A549 (cell line): Measurements from ENCODE around the gene AP2B1. TPM values are rescaled to one million over a fixed set of nuclear protein-coding genes. Genes with fewer than 3 reads are reported as not detected.

ENCODE experiments used
- ATAC-seq, 2 experiments: fragments of 200-7000 bp in 1 of 2; fragments of >200 bp in 1 of 2; cut with Nextera tagmentation in 1 of 2; cut with Tn5 transposase in 1 of 2; 3 replicates each; pipeline versions ENCODE4 v1.8.0 to v1.9.1; 2018 to 2020; ENCODE audit warnings: mild to moderate bottlenecking in 1 of 2, moderate library complexity in 1 of 2
- CTCF ChIA-PET: fragments of 300-600 bp; sonication (Branson Sonifier 250); formaldehyde crosslinking; extraction: SDS; loops from one replicate; lab custom pipeline; 2021; ENCODE audit warnings: antibody characterized with exemption, inconsistent platforms; lab: Yijun Ruan, JAX
- POLR2A ChIA-PET: fragments of 350-600 bp; formaldehyde crosslinking; extraction: SDS; loops from one replicate; lab custom pipeline; 2021; ENCODE audit warnings: antibody characterized with exemption, inconsistent platforms; lab: Yijun Ruan, JAX
- DNase-seq, 2 experiments: peaks; one replicate each; pipeline versions ENCODE4 v3.0.0 to v3.0.0-alpha.2; 2011 to 2016; ENCODE audit warnings: low read depth in 1 of 2, low spot score in 1 of 2
- FAIRE-seq: peaks from 2 replicates; lab custom pipeline; 2011; peaks lifted over from hg19 to GRCh38; lab: Jason Lieb, UNC
- H3K27ac ChIP-seq, 2 experiments: fragments of >200 bp; sonication (Bioruptor Twin); formaldehyde crosslinking; 3 replicates each; pipeline ENCODE4 v1.5.1; 2016 to 2017
- H3K4me1 ChIP-seq: fragments of >200 bp; sonication (Bioruptor Twin); formaldehyde crosslinking; 3 replicates; pipeline ENCODE4 v1.6.1; 2016
- H3K4me2 ChIP-seq: fragments of >200 bp; sonication (Bioruptor Twin); formaldehyde crosslinking; 3 replicates; pipeline ENCODE4 v1.6.1; 2016
- H3K4me3 ChIP-seq: fragments of >200 bp; sonication (Bioruptor Twin); formaldehyde crosslinking; 3 replicates; pipeline ENCODE4 v1.5.1; 2016
- H3K9me3 ChIP-seq: fragments of >200 bp; sonication (Bioruptor Twin); formaldehyde crosslinking; 3 replicates; pipeline ENCODE4 v1.6.1; 2016
- CHD2 ChIP-seq: fragments of 150-350 bp; IDR thresholded peaks from 2 replicates; pipeline ENCODE4 v1.6.1; 2014; ENCODE audit warnings: low read length; ENCODE audit not compliant: partially characterized antibody
- EHF ChIP-seq: fragments of 250-450 bp; sonication (Bioruptor Pico); IDR thresholded peaks from 2 replicates; pipeline ENCODE4 v1.5.0; 2020; ENCODE audit warnings: mild to moderate bottlenecking
- ELK1 ChIP-seq: fragments of 150-350 bp; IDR thresholded peaks from 2 replicates; pipeline ENCODE4 v1.6.1; 2014; ENCODE audit warnings: low read depth, mild to moderate bottlenecking, low read length
- EP300 ChIP-seq, 2 experiments: fragments of >200 bp; sonication (Bioruptor Twin); formaldehyde crosslinking; IDR thresholded peaks; 2 replicates in 1 of 2; 3 replicates in 1 of 2; pipeline ENCODE4 v1.6.1; 2016 to 2017
- ESRRA ChIP-seq: fragments of 150-350 bp; IDR thresholded peaks from 2 replicates; pipeline ENCODE4 v1.6.1; 2014; ENCODE audit warnings: mild to moderate bottlenecking, low read length, borderline replicate concordance
- HEYL ChIP-seq: fragments of 250-450 bp; sonication (Bioruptor Pico); IDR thresholded peaks from 2 replicates; pipeline ENCODE4 v1.8.0; 2021; ENCODE audit warnings: mild to moderate bottlenecking, moderate library complexity
- HMGXB4 ChIP-seq: fragments of 250-450 bp; sonication (Bioruptor Pico); IDR thresholded peaks from 2 replicates; pipeline ENCODE4 v1.5.0; 2021; ENCODE audit warnings: mild to moderate bottlenecking, moderate library complexity, borderline replicate concordance
- HOXA7 ChIP-seq: fragments of 250-450 bp; sonication (Bioruptor Pico); IDR thresholded peaks from 2 replicates; pipeline ENCODE4 v1.5.0; 2020; ENCODE audit warnings: mild to moderate bottlenecking, moderate library complexity
- HOXB13 ChIP-seq: fragments of 250-450 bp; sonication (Bioruptor Pico); IDR thresholded peaks from 2 replicates; pipeline ENCODE4 v1.5.0; 2020; ENCODE audit warnings: low read depth, mild to moderate bottlenecking, moderate library complexity
- KDM1A ChIP-seq: fragments of 200-600 bp; sonication (generic); IDR thresholded peaks from 2 replicates; pipeline ENCODE4 v1.6.1; 2016; ENCODE audit warnings: low read depth, mild to moderate bottlenecking
- MAX ChIP-seq: IDR thresholded peaks from 2 replicates; pipeline ENCODE4 v1.6.1; 2012
- MAZ ChIP-seq: fragments of 150-350 bp; IDR thresholded peaks from 2 replicates; pipeline ENCODE4 v1.6.1; 2014; ENCODE audit warnings: antibody characterized with exemption, low read depth, low read length, borderline replicate concordance
- MYC ChIP-seq: IDR thresholded peaks from 2 replicates; pipeline ENCODE4 v1.6.1; 2012; ENCODE audit warnings: mild to moderate bottlenecking, inconsistent platforms, low read length, improper control_type of control experiment, borderline replicate concordance
- POLR2A ChIP-seq: IDR thresholded peaks from 2 replicates; pipeline ENCODE4 v1.6.1; 2012; ENCODE audit warnings: mild to moderate bottlenecking, low read length
- POLR2AphosphoS2 ChIP-seq: conservative IDR thresholded peaks from 2 replicates; pipeline ENCODE4 v1.6.1; 2012; ENCODE audit warnings: low read length, improper control_type of control experiment, inconsistent platforms
- RAD21 ChIP-seq, 2 experiments: fragments of >200 bp in 1 of 2; sonication (Bioruptor Twin) in 1 of 2; formaldehyde crosslinking in 1 of 2; IDR thresholded peaks in 1 of 2; conservative IDR thresholded peaks in 1 of 2; 2 replicates in 1 of 2; 3 replicates in 1 of 2; pipeline ENCODE4 v1.6.1; 2012 to 2018; ENCODE audit warnings: inconsistent platforms in 1 of 2
- RARB ChIP-seq: fragments of 250-450 bp; sonication (Bioruptor Pico); IDR thresholded peaks from 2 replicates; pipeline ENCODE4 v1.8.0; 2021; ENCODE audit warnings: mild to moderate bottlenecking, moderate library complexity
- RCOR1 ChIP-seq: fragments of 150-350 bp; IDR thresholded peaks from 2 replicates; pipeline ENCODE4 v1.6.1; 2014; ENCODE audit warnings: antibody characterized with exemption, low read length, low read depth
- TFCP2L1 ChIP-seq: fragments of 250-450 bp; sonication (Bioruptor Pico); IDR thresholded peaks from 2 replicates; pipeline ENCODE4 v1.5.0; 2021; ENCODE audit warnings: mild to moderate bottlenecking
- TP53 ChIP-seq: fragments of 250-450 bp; sonication (Bioruptor Pico); IDR thresholded peaks from 2 replicates; pipeline ENCODE4 v1.5.0; 2021; ENCODE audit warnings: mild to moderate bottlenecking, moderate library complexity
- USF2 ChIP-seq: fragments of 450-650 bp; IDR thresholded peaks from 2 replicates; pipeline ENCODE4 v1.6.1; 2014; ENCODE audit warnings: antibody characterized with exemption
- ZFP36 ChIP-seq: fragments of 450-650 bp; IDR thresholded peaks from 2 replicates; pipeline ENCODE4 v1.6.1; 2014; ENCODE audit warnings: borderline replicate concordance; ENCODE audit not compliant: partially characterized antibody
- ZSCAN20 ChIP-seq: fragments of 250-450 bp; sonication (Bioruptor Pico); IDR thresholded peaks from 2 replicates; pipeline ENCODE4 v1.8.0; 2022; ENCODE audit warnings: mild to moderate bottlenecking, moderate library complexity
- WGBS: methylation state at CpG from one replicate; pipeline ENCODE4 v1.1.6; 2017; ENCODE audit errors: missing lambda C conversion rate; 5-methylcytosine and 5-hydroxymethylcytosine counted together
- polyA plus RNA-seq, 4 experiments: library from polyadenylated mRNA; depleted of rRNA in 3 of 4; stranded (reverse); fragments of >200 nt; fragmentation: RNase III in 1 of 4; extraction: RNeasy Plus Mini Kit Qiagen cat#74134 plus additional on column Dnase treatment in 1 of 4; gene quantifications; 2 replicates in 3 of 4; 3 replicates in 1 of 4; pipeline ENCODE4 v1.2.3, GENCODE V29; 2011 to 2017
- TF ChIP-seq, protein P1 (sequence below): IDR thresholded peaks from 2 replicates; pipeline ENCODE4 v1.6.1; 2012; ENCODE audit warnings: low read depth, borderline replicate concordance
- TF ChIP-seq, protein P2 (sequence below): fragments of >200 bp; sonication (Bioruptor Twin); formaldehyde crosslinking; IDR thresholded peaks from 3 replicates; pipeline ENCODE4 v1.6.1; 2016

Gene AP2B1
- polyA plus RNA-seq, 2 of the 4 experiments (the other 2 are of a cell fraction): 110 to 278 TPM

DNA sequence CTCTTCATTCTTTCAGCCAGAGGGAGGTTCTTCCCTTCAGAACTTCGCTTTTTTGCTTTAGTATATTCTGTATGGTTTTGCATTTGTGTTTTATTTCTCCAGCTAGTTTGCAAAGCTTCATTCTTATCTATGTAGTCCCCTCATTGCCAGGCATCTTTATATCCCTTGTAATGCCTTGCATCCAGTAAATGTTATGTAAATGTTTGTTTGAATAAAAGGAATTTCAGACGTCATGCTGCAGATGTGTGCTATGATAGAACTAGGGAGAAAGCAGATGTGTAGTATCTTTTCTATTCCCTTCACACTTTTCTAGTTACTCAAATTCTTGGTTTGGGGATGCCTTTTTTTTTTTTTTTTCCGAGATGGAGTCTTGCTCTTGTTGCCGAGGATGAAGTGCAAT is 81.7 kb downstream of the AP2B1 start (continued):
- no peak for TF ChIP-seq HEYL (CRISPR knock-in tag)

DNA sequence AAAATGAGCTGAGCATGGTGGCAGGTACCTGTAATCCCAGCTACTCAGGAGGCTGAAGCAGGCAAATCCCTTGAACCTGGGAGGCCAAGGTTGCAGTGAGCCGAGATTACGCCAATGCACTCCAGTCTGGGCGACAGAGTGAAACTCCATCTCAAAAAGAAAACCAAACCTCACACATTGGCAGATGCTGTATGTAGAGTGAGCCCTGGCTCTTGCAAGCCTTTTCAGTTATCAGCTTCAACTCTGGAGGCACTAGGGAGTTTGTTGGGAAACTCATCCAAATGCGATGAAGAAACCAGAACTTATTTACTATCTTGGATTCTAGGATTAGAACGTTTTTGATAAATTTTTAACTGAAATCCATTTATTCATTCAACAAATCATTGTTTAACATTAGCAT is 87.4 kb downstream of the AP2B1 start:
- WGBS: 83% methylated on average over 5 of the region's 5 CpGs
- no peak overlapping the region for H3K27ac ChIP-seq
- DNase-seq (no peak), ATAC-seq (no peak), FAIRE-seq (no peak)
- H3K4me3 ChIP-seq: no peak overlapping the region
- TF ChIP-seq TP53 (CRISPR knock-in tag) (no peak), RARB (CRISPR knock-in tag) (no peak), ZSCAN20 (no peak), POLR2A (no peak), MAZ (no peak), EHF (no peak), EP300 (IDR thresholded peaks at IDR 0.05) (no peak), ZFP36 (no peak)
- H3K9me3 ChIP-seq: no peaks in the 10 kb centered on the region
- H3K4me1 ChIP-seq: no peaks in the 10 kb centered on the region
- CTCF ChIA-PET: interaction anchor here (1.7 kb wide), 1 partner anchor 62 kb away, joined by 5 read pairs; no protein-coding TSS in a partner anchor
- no peak overlapping the region for H3K4me2 ChIP-seq
- POLR2A ChIA-PET: no interaction called here

GRCh38 chr17:35676441-35676840 is 89.3 kb downstream of the AP2B1 start:
- FAIRE-seq: no peak
- H3K4me1 ChIP-seq: no peaks in the 10 kb centered on the region
- no peak for TF ChIP-seq TP53 (CRISPR knock-in tag)
- TF ChIP-seq, all 56 proteins: peak for 0
- WGBS: 92% methylated on average over 2 of the region's 2 CpGs
- Histone ChIP-seq H3K9me3 (no peaks in the 10 kb centered on the region), H3K4me3 (no peak overlapping the region), H3K27ac (no peak overlapping the region), H3K4me2 (no peak overlapping the region)
- ATAC-seq (no peak), DNase-seq (no peak)
- POLR2A ChIA-PET: no interaction called here
- CTCF ChIA-PET: interaction anchor here (1.1 to 2.8 kb wide), 5 partner anchors 10 to 129 kb away, joined by 3 to 8 read pairs (median 5); no protein-coding TSS in a partner anchor

- H3K27ac ChIP-seq: no peak overlapping the region
- TF ChIP-seq, protein P1, sequence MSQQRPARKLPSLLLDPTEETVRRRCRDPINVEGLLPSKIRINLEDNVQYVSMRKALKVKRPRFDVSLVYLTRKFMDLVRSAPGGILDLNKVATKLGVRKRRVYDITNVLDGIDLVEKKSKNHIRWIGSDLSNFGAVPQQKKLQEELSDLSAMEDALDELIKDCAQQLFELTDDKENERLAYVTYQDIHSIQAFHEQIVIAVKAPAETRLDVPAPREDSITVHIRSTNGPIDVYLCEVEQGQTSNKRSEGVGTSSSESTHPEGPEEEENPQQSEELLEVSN: no peak
- TF ChIP-seq, protein P2, sequence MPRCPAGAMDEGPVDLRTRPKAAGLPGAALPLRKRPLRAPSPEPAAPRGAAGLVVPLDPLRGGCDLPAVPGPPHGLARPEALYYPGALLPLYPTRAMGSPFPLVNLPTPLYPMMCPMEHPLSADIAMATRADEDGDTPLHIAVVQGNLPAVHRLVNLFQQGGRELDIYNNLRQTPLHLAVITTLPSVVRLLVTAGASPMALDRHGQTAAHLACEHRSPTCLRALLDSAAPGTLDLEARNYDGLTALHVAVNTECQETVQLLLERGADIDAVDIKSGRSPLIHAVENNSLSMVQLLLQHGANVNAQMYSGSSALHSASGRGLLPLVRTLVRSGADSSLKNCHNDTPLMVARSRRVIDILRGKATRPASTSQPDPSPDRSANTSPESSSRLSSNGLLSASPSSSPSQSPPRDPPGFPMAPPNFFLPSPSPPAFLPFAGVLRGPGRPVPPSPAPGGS: no peak
- TF ChIP-seq USF2: no peak
- TF ChIP-seq HOXA7: no peak
- TF ChIP-seq ESRRA: no peak
- no peak for TF ChIP-seq ZSCAN20
- no peak for TF ChIP-seq RCOR1
- no peak for TF ChIP-seq HOXB13 (CRISPR knock-in tag)
- no peak for TF ChIP-seq ZFP36
- no peak for TF ChIP-seq EHF
- no peak for TF ChIP-seq MYC
- TF ChIP-seq MAX: no peak
- no peak for TF ChIP-seq KDM1A
- TF ChIP-seq ELK1: no peak
- TF ChIP-seq RAD21 (conservative IDR thresholded peaks at IDR 0.05 in 1 of 2, IDR thresholded peaks at IDR 0.05 in 1 of 2): no peak
- TF ChIP-seq POLR2AphosphoS2: no peak
- no peak for TF ChIP-seq HMGXB4 (CRISPR knock-in tag)
- TF ChIP-seq CHD2: no peak
- TF ChIP-seq TFCP2L1: no peak
- TF ChIP-seq, all 56 proteins: peak for 0
- no peaks in the 10 kb centered on the region for H3K9me3 ChIP-seq
- H3K4me2 ChIP-seq: no peak overlapping the region
- ChIA-PET CTCF (interaction anchor here (0.9 to 2.8 kb wide), 4 partner anchors 66 to 69 kb away, joined by 3 to 13 read pairs (median 6); no protein-coding TSS in a partner anchor), POLR2A (no interaction called here)
- DNase-seq: no peak
- H3K4me3 ChIP-seq: no peak overlapping the region
- ATAC-seq: no peak
- no peak for FAIRE-seq
- peaks cover 6% of the 10 kb centered on the region; the same call in 1 of the 3 replicates for H3K4me1 ChIP-seq
- 79% methylated on average over 2 of the region's 2 CpGs for WGBS
These were observed 92.0 kb downstream of the AP2B1 start for GRCh38 chr17:35679007-35679682.
